Activated CD4-positive, alpha-beta T cell treated with anti-CD3 and anti-CD28 coated beads, Interleukin-2, Interleukin-6, amounts not matched to agents 100 ng/mL and 50 ng/mL, durations not matched to agents 16 hours and 8 hours (primary cell): ENCODE data around the gene CALN1.
"Not testable (repeated sequence)": the region's sequence is repeated elsewhere in the genome, so short reads cannot be mapped to it uniquely, and the experiment has no call there.

Source experiments
- DNase-seq: peaks from one replicate; pipeline ENCODE4 v3.0.0-alpha.2; 2020

CALN1 gene

GRCh38 chr7:72408966-72409637 is 3.0 kb downstream of the CALN1 start:
- DNase-seq = no peak

GRCh38 chr7:72406820-72407403 is 5.2 kb downstream of the CALN1 start:
- no peak for DNase-seq

GRCh38 chr7:72405871-72406270 is 6.3 kb downstream of the CALN1 start:
- no peak for DNase-seq

GRCh38 chr7:72405418-72405817 is 6.7 kb downstream of the CALN1 start:
- DNase-seq = peak; percentile 15

- DNase-seq = no peak
Measured at GRCh38 chr7:72404743-72405142, 7.4 kb downstream of the CALN1 start.

GRCh38 chr7:72403458-72404076 is 8.6 kb downstream of the CALN1 start:
- DNase-seq = no peak

- no peak for DNase-seq
Measured at GRCh38 chr7:72394016-72394415, 18.1 kb downstream of the CALN1 start.

GRCh38 chr7:72391821-72392377 is 20.2 kb downstream of the CALN1 start:
- DNase-seq = no peak

GRCh38 chr7:72386118-72386517 is 26.0 kb downstream of the CALN1 start:
- DNase-seq = no peak

GRCh38 chr7:72362246-72362645 is 49.9 kb downstream of the CALN1 start:
- DNase-seq = no peak

- DNase-seq = no peak
Measured at GRCh38 chr7:72345208-72345727, 66.9 kb downstream of the CALN1 start.

GRCh38 chr7:72343991-72344390 is 68.1 kb downstream of the CALN1 start:
- DNase-seq = no peak

GRCh38 chr7:72343354-72343753 is 68.8 kb downstream of the CALN1 start:
- DNase-seq = not testable (repeated sequence)

- no peak for DNase-seq
Measured at GRCh38 chr7:72337390-72338167, 74.6 kb downstream of the CALN1 start.

- DNase-seq = no peak
Measured at GRCh38 chr7:72336632-72337389, 75.3 kb downstream of the CALN1 start.

GRCh38 chr7:72336382-72336631 is 75.8 kb downstream of the CALN1 start:
- no peak for DNase-seq

GRCh38 chr7:72335561-72336381 is 76.4 kb downstream of the CALN1 start:
- DNase-seq = no peak

GRCh38 chr7:72334698-72335097 is 77.4 kb downstream of the CALN1 start:
- DNase-seq = no peak

- no peak for DNase-seq
Measured at GRCh38 chr7:72334066-72334465, 78.1 kb downstream of the CALN1 start.

- no peak for DNase-seq
Measured at GRCh38 chr7:72326811-72327210, 85.3 kb downstream of the CALN1 start.

- DNase-seq = no peak
Measured at GRCh38 chr7:72326365-72326764, 85.8 kb downstream of the CALN1 start.

- DNase-seq = no peak
Measured at GRCh38 chr7:72325561-72325960, 86.6 kb downstream of the CALN1 start.
